ENCODE results near the gene MCCC1.

GRCh38 chr3:183038757-183039156 lies 60.5 kb downstream of the MCCC1 start:
- TF ChIP-seq TAF1 (IDR thresholded peaks at IDR 0.05; ENCODE audit: borderline replicate concordance, insufficient read depth, low read length) (no peak), SIN3A (IDR thresholded peaks at IDR 0.05; ENCODE audit: borderline replicate concordance, insufficient read depth, low read length) (no peak), REST (IDR thresholded peaks at IDR 0.05; ENCODE audit: insufficient read depth in 1 of 2, low read depth in 2 of 2, low read length in 2 of 2) (no peak), POLR2AphosphoS5 (IDR thresholded peaks at IDR 0.05; ENCODE audit: low read depth, low read length) (no peak), FOXP2 (optimal IDR thresholded peaks at IDR 0.05; ENCODE audit: borderline replicate concordance, extremely low read depth, extremely low read length, insufficient read depth) (no peak)
